ENCODE results near the gene SRBD1.

GRCh38 chr2:45448217-45448616, 162.8 kb downstream of the SRBD1 start:
- TF ChIP-seq CTCF (IDR thresholded peaks at IDR 0.05) (no peak), POLR2A (IDR thresholded peaks at IDR 0.05) (no peak), POLR2AphosphoS5 (IDR thresholded peaks at IDR 0.05) (no peak)

All from breast epithelium (tissue), 3 donors.